Effector memory CD4-positive, alpha-beta T cell (primary cell): ENCODE results near the gene RASAL2.

Experiments
- DNase-seq, 3 donors: peaks; one replicate each; pipeline ENCODE4 v3.0.0-alpha.2; 2020
- H3K27ac ChIP-seq: 2 replicates; pipeline ENCODE4 v1.7.0; 2013; ENCODE audit warnings: mild to moderate bottlenecking, low read length, moderate library complexity; ENCODE audit not compliant: insufficient read depth, poor library complexity, severe bottlenecking
- H3K27me3 ChIP-seq: replicated peaks from 2 replicates; pipeline ENCODE4 v1.7.0; 2013; ENCODE audit warnings: mild to moderate bottlenecking, low read length; ENCODE audit not compliant: insufficient read depth, control insufficient read depth, poor library complexity, severe bottlenecking
- H3K36me3 ChIP-seq: 2 replicates; pipeline ENCODE4 v1.7.0; 2013; ENCODE audit warnings: mild to moderate bottlenecking, low read length, moderate library complexity; ENCODE audit not compliant: control insufficient read depth, insufficient read depth
- H3K4me1 ChIP-seq: 2 replicates; pipeline ENCODE4 v1.7.0; 2013; ENCODE audit warnings: low read length, mild to moderate bottlenecking; ENCODE audit not compliant: control insufficient read depth, insufficient read depth, poor library complexity, severe bottlenecking
- H3K4me3 ChIP-seq: 2 replicates; pipeline ENCODE4 v1.7.0; 2013; ENCODE audit warnings: low read length, low read depth, mild to moderate bottlenecking; ENCODE audit not compliant: insufficient read depth, poor library complexity, severe bottlenecking
- H3K9me3 ChIP-seq: 2 replicates; pipeline ENCODE4 v1.7.0; 2013; ENCODE audit warnings: mild to moderate bottlenecking, low read length, moderate library complexity; ENCODE audit not compliant: control insufficient read depth

Gene RASAL2

DNA sequence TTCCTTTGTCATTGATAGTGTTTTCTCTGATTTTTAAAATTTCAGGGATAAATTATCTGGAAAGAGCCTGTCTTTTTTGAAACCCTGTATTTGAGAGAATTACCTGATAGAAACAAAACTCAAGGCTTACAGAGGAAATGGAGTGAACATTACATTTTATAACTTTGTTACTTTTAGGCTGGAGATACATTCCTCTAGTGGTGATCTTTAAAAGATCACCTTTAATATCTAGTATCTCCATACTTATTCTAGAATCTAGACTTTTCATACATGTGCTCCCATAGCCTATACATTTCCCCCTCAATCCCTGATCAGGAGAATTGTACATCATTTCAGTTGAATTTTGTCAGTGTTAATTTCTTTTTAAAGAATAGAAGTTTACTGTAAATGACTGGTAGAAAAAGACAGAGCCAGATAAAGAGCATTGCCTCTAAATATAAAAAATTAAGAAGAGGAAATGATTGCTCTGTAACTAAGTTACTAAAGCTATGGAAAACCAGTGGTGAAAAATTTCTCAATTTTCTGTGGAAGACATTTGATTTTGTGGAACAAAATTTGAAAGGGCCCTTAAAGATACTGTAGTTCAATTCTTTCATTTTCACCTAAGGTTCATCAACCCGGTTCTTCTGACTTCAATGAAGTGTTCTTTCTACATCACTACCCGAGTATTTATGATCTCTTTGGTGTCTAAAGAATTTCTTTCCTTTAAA, 33.7 kb downstream of the RASAL2 start:
- no peak overlapping the region for H3K4me3 ChIP-seq
- H3K27ac ChIP-seq, result no peak overlapping the region
- no peak for DNase-seq
- no peaks in the 10 kb centered on the region for H3K9me3 ChIP-seq
- H3K27me3 ChIP-seq, result no peaks in the 10 kb centered on the region
- H3K36me3 ChIP-seq, result no peaks in the 10 kb centered on the region
- H3K4me1 ChIP-seq, result no peaks in the 10 kb centered on the region

- Histone ChIP-seq H3K27me3 (no peaks in the 10 kb centered on the region), H3K4me1 (no peaks in the 10 kb centered on the region), H3K27ac (no peak overlapping the region), H3K9me3 (no peaks in the 10 kb centered on the region), H3K36me3 (no peaks in the 10 kb centered on the region), H3K4me3 (no peak overlapping the region)
- DNase-seq, result no peak
Measured at GRCh38 chr1:178133239-178133989, 39.5 kb downstream of the RASAL2 start.

DNA sequence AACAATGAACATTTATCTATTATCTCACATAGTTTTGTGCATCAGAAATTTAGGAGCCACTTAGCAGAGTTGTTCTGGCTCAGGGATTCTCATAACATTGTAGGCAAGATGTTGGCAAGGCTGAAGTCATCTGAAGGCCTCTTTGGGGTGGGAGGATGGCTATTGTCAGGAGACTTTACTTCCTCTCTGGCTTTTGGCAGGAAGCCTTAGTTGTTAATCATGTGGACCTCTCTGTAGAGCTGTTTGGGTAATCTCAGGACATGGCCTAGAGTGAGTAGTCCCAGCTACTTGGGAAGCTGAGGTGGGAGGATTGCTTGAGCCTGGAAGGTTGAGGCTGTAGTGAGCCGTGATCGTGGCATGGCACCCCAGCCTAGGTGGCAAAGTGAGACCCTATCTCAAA, 40.2 kb downstream of the RASAL2 start:
- H3K4me1 ChIP-seq, result no peaks in the 10 kb centered on the region
- H3K36me3 ChIP-seq, result no peaks in the 10 kb centered on the region
- H3K9me3 ChIP-seq, result no peaks in the 10 kb centered on the region
- H3K4me3 ChIP-seq, result no peak overlapping the region
- H3K27ac ChIP-seq, result no peak overlapping the region
- H3K27me3 ChIP-seq, result no peaks in the 10 kb centered on the region
- no peak for DNase-seq

- Histone ChIP-seq H3K36me3 (no peaks in the 10 kb centered on the region), H3K27me3 (no peaks in the 10 kb centered on the region), H3K4me3 (no peak overlapping the region), H3K27ac (no peak overlapping the region), H3K4me1 (no peaks in the 10 kb centered on the region), H3K9me3 (no peaks in the 10 kb centered on the region)
- no peak for DNase-seq
Measured at GRCh38 chr1:178137238-178137637, 43.3 kb downstream of the RASAL2 start.

- H3K27me3 ChIP-seq, result no peaks in the 10 kb centered on the region
- H3K4me3 ChIP-seq, result no peak overlapping the region
- H3K27ac ChIP-seq, result no peak overlapping the region
- no peaks in the 10 kb centered on the region for H3K9me3 ChIP-seq
- DNase-seq, result no peak
- no peaks in the 10 kb centered on the region for H3K36me3 ChIP-seq
- H3K4me1 ChIP-seq, result no peaks in the 10 kb centered on the region
Measured at GRCh38 chr1:178142806-178143205, 48.9 kb downstream of the RASAL2 start.

- no peak overlapping the region for H3K27ac ChIP-seq
- no peaks in the 10 kb centered on the region for H3K27me3 ChIP-seq
- no peak for DNase-seq
- no peaks in the 10 kb centered on the region for H3K36me3 ChIP-seq
- H3K4me3 ChIP-seq, result no peak overlapping the region
- no peaks in the 10 kb centered on the region for H3K4me1 ChIP-seq
- H3K9me3 ChIP-seq, result no peaks in the 10 kb centered on the region
Measured at GRCh38 chr1:178143730-178144690, 50.1 kb downstream of the RASAL2 start.

DNA sequence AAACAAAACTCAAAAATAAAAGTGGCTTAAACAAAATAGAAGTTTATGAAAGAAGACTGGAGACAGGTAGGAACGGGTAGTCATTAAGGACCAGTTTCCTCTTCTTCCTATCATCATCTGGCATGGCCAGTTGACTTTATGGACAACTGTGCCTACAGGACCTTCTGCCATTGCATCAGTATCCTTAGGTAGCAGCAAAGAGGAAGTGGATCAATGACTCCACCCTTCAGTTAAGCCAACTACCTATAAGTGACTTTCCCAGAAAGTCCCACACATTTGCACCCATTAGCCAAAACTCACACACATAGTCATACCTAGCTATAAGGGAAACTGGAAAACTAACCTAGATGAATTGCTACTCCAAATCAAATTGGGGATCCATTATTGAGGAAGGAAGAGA, 51.7 kb downstream of the RASAL2 start:
- no peaks in the 10 kb centered on the region for H3K4me1 ChIP-seq
- no peaks in the 10 kb centered on the region for H3K27me3 ChIP-seq
- no peak overlapping the region for H3K27ac ChIP-seq
- no peaks in the 10 kb centered on the region for H3K9me3 ChIP-seq
- no peak for DNase-seq
- no peaks in the 10 kb centered on the region for H3K36me3 ChIP-seq
- no peak overlapping the region for H3K4me3 ChIP-seq

DNA sequence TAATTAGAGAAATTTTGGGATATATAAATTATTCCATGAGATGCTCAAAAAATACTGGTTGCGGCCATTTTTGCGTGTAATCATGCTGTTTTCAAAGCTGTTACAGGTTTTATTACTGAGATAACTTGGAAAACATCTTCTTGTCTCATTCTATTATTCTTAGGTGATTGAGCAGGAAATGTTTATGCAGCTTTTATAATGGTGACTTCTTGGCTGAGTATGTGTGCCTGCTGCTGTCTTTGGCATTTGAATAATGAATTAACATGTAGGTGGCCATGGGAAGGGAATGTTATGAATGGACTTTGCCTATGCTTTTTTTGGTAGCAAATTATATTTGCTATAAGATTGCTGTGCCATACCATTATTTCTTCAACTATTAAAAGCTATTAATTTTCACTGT, 52.5 kb downstream of the RASAL2 start:
- H3K36me3 ChIP-seq, result no peaks in the 10 kb centered on the region
- H3K9me3 ChIP-seq, result no peaks in the 10 kb centered on the region
- DNase-seq, result no peak
- H3K4me1 ChIP-seq, result no peaks in the 10 kb centered on the region
- no peak overlapping the region for H3K4me3 ChIP-seq
- no peak overlapping the region for H3K27ac ChIP-seq
- no peaks in the 10 kb centered on the region for H3K27me3 ChIP-seq

DNA sequence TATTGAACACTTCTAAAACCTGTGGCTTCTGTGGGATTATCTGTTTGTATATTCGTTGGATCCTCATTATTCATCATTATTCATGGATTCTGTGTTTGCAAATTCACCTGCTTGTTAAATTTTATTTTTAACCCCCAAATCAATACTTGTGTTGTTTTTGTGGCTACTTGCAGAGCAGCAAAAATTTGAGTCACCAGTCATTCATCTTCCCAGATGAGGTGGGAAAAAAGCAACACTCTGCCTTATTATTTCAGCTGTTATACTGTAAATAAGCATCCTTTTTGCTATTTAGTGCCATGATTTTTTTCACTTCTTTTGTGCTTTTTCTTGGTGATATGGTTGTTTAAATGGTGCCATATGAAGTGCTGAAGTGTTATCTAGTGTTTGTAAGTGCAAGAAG, 56.7 kb downstream of the RASAL2 start:
- H3K4me3 ChIP-seq, result no peak overlapping the region
- no peak overlapping the region for H3K27ac ChIP-seq
- H3K27me3 ChIP-seq, result no peaks in the 10 kb centered on the region
- no peak for DNase-seq
- H3K4me1 ChIP-seq, result no peaks in the 10 kb centered on the region
- no peaks in the 10 kb centered on the region for H3K36me3 ChIP-seq
- no peaks in the 10 kb centered on the region for H3K9me3 ChIP-seq
